GM19239 (cell line): ENCODE measurements around the gene NCAPH2.
"Not testable (repeated sequence)": the region's sequence is repeated elsewhere in the genome, so short reads cannot be mapped to it uniquely, and the experiment has no call there.

Source experiments
- DNase-seq: peaks from one replicate; pipeline ENCODE4 v3.0.0; 2011; ENCODE audit warnings: low spot score; ENCODE audit not compliant: insufficient read length
- FAIRE-seq: peaks from 2 replicates; lab custom pipeline; 2011; peaks lifted over from hg19 to GRCh38; lab: Jason Lieb, UNC

NCAPH2 gene

GRCh38 chr22:50513175-50513574, 5.2 kb downstream of the NCAPH2 start:
- FAIRE-seq = no peak
- no peak for DNase-seq

- no peak for FAIRE-seq
- DNase-seq = no peak
Observed at GRCh38 chr22:50516068-50516467, 8.0 kb downstream of the NCAPH2 start.

GRCh38 chr22:50516891-50517290, 8.9 kb downstream of the NCAPH2 start:
- DNase-seq = no peak
- no peak for FAIRE-seq

GRCh38 chr22:50517495-50518260, 9.7 kb downstream of the NCAPH2 start:
- FAIRE-seq = no peak
- DNase-seq = no peak

GRCh38 chr22:50518606-50519005, 10.6 kb downstream of the NCAPH2 start:
- FAIRE-seq = no peak
- DNase-seq = no peak

- FAIRE-seq (no peak), DNase-seq (no peak)
Observed at GRCh38 chr22:50519151-50519550, 11.1 kb downstream of the NCAPH2 start.

GRCh38 chr22:50520184-50520583, 12.2 kb downstream of the NCAPH2 start:
- not testable (repeated sequence) for FAIRE-seq, DNase-seq

- DNase-seq (no peak), FAIRE-seq (no peak)
Observed at GRCh38 chr22:50520826-50521453, 12.9 kb downstream of the NCAPH2 start.

- FAIRE-seq = no peak
Observed at GRCh38 chr22:50521710-50522109, 13.7 kb downstream of the NCAPH2 start.

GRCh38 chr22:50522208-50522805, 14.3 kb downstream of the NCAPH2 start:
- FAIRE-seq (no peak), DNase-seq (no peak)

More at GRCh38 chr22:50521710-50522109, 13.7 kb downstream of the NCAPH2 start:
- DNase-seq = no peak

GRCh38 chr22:50522806-50523438, 14.9 kb downstream of the NCAPH2 start:
- no peak for DNase-seq
- FAIRE-seq = no peak

GRCh38 chr22:50523458-50523805, 15.4 kb downstream of the NCAPH2 start:
- FAIRE-seq (no peak), DNase-seq (no peak)

GRCh38 chr22:50523806-50524675, 16.0 kb downstream of the NCAPH2 start:
- FAIRE-seq = no peak
- DNase-seq = no peak

GRCh38 chr22:50524676-50525103, 16.7 kb downstream of the NCAPH2 start:
- FAIRE-seq (no peak), DNase-seq (no peak)

- FAIRE-seq (peak; percentile 97), DNase-seq (peak; percentile 90)
Observed at GRCh38 chr22:50525104-50525857, 17.3 kb downstream of the NCAPH2 start, which contains the start of gene SCO2. Gene SCO2, minus strand, starts transcription at chr22:50525598. Its CDS starts 1,187 bp downstream, at chr22:50524411.

- no peak for DNase-seq
- FAIRE-seq = no peak
Observed at GRCh38 chr22:50525858-50526107, 17.8 kb downstream of the NCAPH2 start.

- DNase-seq = no peak
- FAIRE-seq = peak; percentile 47
Observed at GRCh38 chr22:50526108-50526833, 18.2 kb downstream of the NCAPH2 start.

- DNase-seq = no peak
- peak; percentile 95 for FAIRE-seq
Observed at GRCh38 chr22:50526834-50527801, 19.1 kb downstream of the NCAPH2 start.
